HepG2 (cell line): ENCODE results near the gene CUL1. TPM values are rescaled to one million over a fixed set of nuclear protein-coding genes. Genes with fewer than 3 reads are reported as not detected.

Experiments used
- ATAC-seq: fragments of 200-7000 bp; cut with Tn5 transposase; 3 replicates; pipeline ENCODE4 v1.9.1; 2020; ENCODE audit warnings: mild to moderate bottlenecking, moderate library complexity
- BruUV-seq: library from RNA; stranded (reverse); fragments of 400-500 nt; replicated peaks from 2 replicates; lab custom pipeline; 2021; lab: Mats Ljungman, UMichigan
- CTCF ChIA-PET: fragments of 300-600 bp; formaldehyde crosslinking; extraction: SDS; loops from one replicate; lab custom pipeline; 2021; ENCODE audit warnings: low total read pairs, inconsistent platforms, low intra/inter-chr PET ratio; lab: Yijun Ruan, JAX
- POLR2A ChIA-PET: fragments of 350-600 bp; sonication (Branson Sonifier 250); formaldehyde crosslinking; loops from one replicate; lab custom pipeline; 2020; ENCODE audit warnings: antibody characterized with exemption, inconsistent platforms; lab: Yijun Ruan, JAX
- DNase-seq: peaks from one replicate; pipeline ENCODE4 v3.0.0-alpha.2; 2015; ENCODE audit warnings: low spot score
- FAIRE-seq: peaks from 3 replicates; lab custom pipeline; 2011; peaks lifted over from hg19 to GRCh38; lab: Jason Lieb, UNC
- H2AFZ ChIP-seq: one replicate; pipeline ENCODE4 v1.6.1; 2011; ENCODE audit warnings: low read length, inconsistent platforms
- H3K27ac ChIP-seq: fragments of 300-600 bp; 3 replicates; pipeline ENCODE4 v1.8.0; 2011; ENCODE audit warnings: mixed run types, mild to moderate bottlenecking, mixed read lengths, low read length, inconsistent platforms; ENCODE audit not compliant: insufficient read depth; ENCODE audit errors: extremely low read length
- H3K27me3 ChIP-seq, 2 experiments: fragments of 200-600 bp in 1 of 2; 2 replicates in 1 of 2; 3 replicates in 1 of 2; pipeline versions ENCODE4 v1.6.0 to v1.8.0; 2011; ENCODE audit warnings: low read length in 2 of 2, mild to moderate bottlenecking in 2 of 2, moderate library complexity in 2 of 2, inconsistent platforms in 1 of 2; ENCODE audit not compliant: insufficient read depth in 2 of 2, control insufficient read depth in 1 of 2
- H3K36me3 ChIP-seq, 2 experiments: fragments of 200-600 bp in 1 of 2; replicated peaks in 1 of 2; 2 replicates in 1 of 2; 3 replicates in 1 of 2; pipeline versions ENCODE4 v1.5.1 to v1.8.0; 2011; ENCODE audit warnings: low read length in 2 of 2, inconsistent platforms in 1 of 2; ENCODE audit not compliant: insufficient read depth in 2 of 2, control insufficient read depth in 1 of 2
- H3K4me1 ChIP-seq: 2 replicates; pipeline ENCODE4 v1.5.1; 2012; ENCODE audit warnings: low read length, inconsistent platforms; ENCODE audit not compliant: insufficient read depth
- H3K4me2 ChIP-seq: 2 replicates; pipeline ENCODE4 v1.6.0; 2011; ENCODE audit warnings: low read depth, low read length, inconsistent platforms
- H3K4me3 ChIP-seq, 3 experiments: fragments of 200-600 bp in 1 of 3; sonication (generic), shearing (Covaris generic) in 1 of 3; replicated peaks in 1 of 3; 2 replicates each; pipeline ENCODE4 v1.5.1; 2011 to 2016; ENCODE audit warnings: low read length in 3 of 3, inconsistent platforms in 2 of 3, low read depth in 2 of 3, mild to moderate bottlenecking in 2 of 3, control low read depth in 1 of 3, mixed read lengths in 1 of 3; ENCODE audit not compliant: insufficient read depth in 1 of 3
- H3K79me2 ChIP-seq: one replicate; pipeline ENCODE4 v1.6.1; 2011; ENCODE audit warnings: low read length, inconsistent platforms; ENCODE audit not compliant: insufficient read depth
- H3K9ac ChIP-seq: 2 replicates; pipeline ENCODE4 v1.6.0; 2011; ENCODE audit warnings: mild to moderate bottlenecking, low read depth, low read length, inconsistent platforms; ENCODE audit not compliant: insufficient read depth
- H3K9me3 ChIP-seq: 2 replicates; pipeline ENCODE4 v1.5.1; 2012; ENCODE audit warnings: mild to moderate bottlenecking, low read length
- H4K20me1 ChIP-seq: 2 replicates; pipeline ENCODE4 v1.6.0; 2011; ENCODE audit warnings: inconsistent platforms, mild to moderate bottlenecking, low read length, moderate library complexity; ENCODE audit not compliant: insufficient read depth
- ARID2 ChIP-seq: sonication (generic); formaldehyde crosslinking; IDR thresholded peaks from 2 replicates; pipeline ENCODE4 v1.8.1; 2022; ENCODE audit warnings: mild to moderate bottlenecking, missing genetic modification reagents, borderline replicate concordance
- POLR2AphosphoS2 ChIP-seq: IDR thresholded peaks from 2 replicates; pipeline ENCODE4 v1.6.1; 2011; ENCODE audit warnings: low read depth, low read length, improper control_type of control experiment
- RBAK ChIP-seq: sonication (generic); formaldehyde crosslinking; IDR thresholded peaks from 2 replicates; pipeline ENCODE4 v1.5.1; 2020; ENCODE audit warnings: mild to moderate bottlenecking, missing genetic modification reagents
- RBM22 ChIP-seq: fragments of 200-400 bp; formaldehyde crosslinking; optimal IDR thresholded peaks from 2 replicates; pipeline ENCODE3; 2017; ENCODE audit warnings: mild to moderate bottlenecking, low read length, moderate library complexity
- ZNF234 ChIP-seq: sonication (generic); formaldehyde crosslinking; conservative IDR thresholded peaks from 2 replicates; pipeline ENCODE4 v1.5.1; 2020; ENCODE audit warnings: mild to moderate bottlenecking, missing genetic modification reagents
- ZNF644 ChIP-seq: IDR thresholded peaks from 2 replicates; pipeline ENCODE4 v1.6.1; 2016; ENCODE audit warnings: low read depth
- ZNF713 ChIP-seq: sonication (generic); formaldehyde crosslinking; IDR thresholded peaks from 2 replicates; pipeline ENCODE4 v1.4.0; 2020; ENCODE audit warnings: mild to moderate bottlenecking, missing genetic modification reagents
- WGBS: methylation state at CpG from one replicate; pipeline ENCODE4 v1.1.6; 2017; ENCODE audit warnings: low lambda C conversion rate; 5-methylcytosine and 5-hydroxymethylcytosine counted together
- in situ Hi-C: cut with HindIII; loops from 2 replicates; pipeline ENCODE4 v1.10.0; 2017; ENCODE audit warnings: low pct_unique_long_range_greater_than_20kb; ENCODE audit not compliant: extremely low pct_ligation_motif_present
- intact Hi-C: fragments of 100-400 bp; cut with micrococcal nuclease; formaldehyde crosslinking; loops from one replicate; pipeline ENCODE4 v1.10.0; 2022; ENCODE audit not compliant: unreplicated experiment
- polyA plus RNA-seq, 8 experiments: library from polyadenylated mRNA; depleted of rRNA in 3 of 8; stranded (reverse) in 7 of 8; unstranded in 1 of 8; fragments of >200 nt; fragmentation: Illumina TruSeq in 4 of 8; extraction: Trizol in 4 of 8; gene quantifications; 2 replicates each; pipeline versions ENCODE4 v1.2.1 to v1.2.3, GENCODE V29; 2011 to 2016; ENCODE audit warnings: low read depth in 4 of 8, missing spikeins in 1 of 8, mixed read lengths in 1 of 8; ENCODE audit not compliant: insufficient read depth in 1 of 8
- total RNA-seq, 5 experiments: library from RNA; depleted of rRNA; stranded (reverse); fragments of >200 nt; fragmentation: Illumina TruSeq; extraction: Trizol; gene quantifications; 2 replicates each; pipeline ENCODE4 v1.2.3, GENCODE V29; 2016; ENCODE audit warnings: low read depth in 1 of 5
- TF ChIP-seq, protein P1 (sequence below), 2 experiments: fragments of 450-650 bp in 1 of 2; sonication (generic) in 1 of 2; formaldehyde crosslinking in 1 of 2; IDR thresholded peaks; 2 replicates each; pipeline versions ENCODE4 v1.6.1 to v1.8.0; 2016 to 2022; ENCODE audit warnings: antibody characterized with exemption in 1 of 2, mild to moderate bottlenecking in 1 of 2, missing genetic modification reagents in 1 of 2

Gene CUL1
- total and polyA plus RNA-seq, 2 of the 13 experiments (the other 11 are each of a cell fraction or from before 2014, with no cell fraction given) = 30.1 to 45.9 TPM

DNA sequence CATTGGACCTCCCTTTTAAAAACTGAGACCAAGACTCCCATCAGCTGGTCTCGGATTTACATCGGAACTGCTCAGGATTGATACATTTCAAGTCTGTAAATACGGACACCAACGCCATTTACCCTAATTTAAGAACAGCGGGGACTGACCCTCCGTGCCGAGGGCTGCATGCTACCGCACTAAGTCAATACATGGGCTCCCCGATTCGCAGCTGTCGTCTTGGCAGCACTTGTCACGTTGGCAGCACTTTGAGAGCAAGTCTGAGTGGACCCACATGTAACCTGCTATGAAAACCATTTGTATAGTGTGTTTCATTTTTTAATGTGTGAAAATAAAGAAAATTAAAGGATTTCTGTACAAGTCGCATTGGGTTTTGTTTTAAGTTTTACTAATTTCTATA is 102.0 kb downstream of the CUL1 start (continued):
- TF ChIP-seq ZNF234 (CRISPR knock-in tag) = no peak
- TF ChIP-seq ARID2 (CRISPR knock-in tag) = no peak
- TF ChIP-seq ZNF713 (CRISPR knock-in tag) = no peak

DNA sequence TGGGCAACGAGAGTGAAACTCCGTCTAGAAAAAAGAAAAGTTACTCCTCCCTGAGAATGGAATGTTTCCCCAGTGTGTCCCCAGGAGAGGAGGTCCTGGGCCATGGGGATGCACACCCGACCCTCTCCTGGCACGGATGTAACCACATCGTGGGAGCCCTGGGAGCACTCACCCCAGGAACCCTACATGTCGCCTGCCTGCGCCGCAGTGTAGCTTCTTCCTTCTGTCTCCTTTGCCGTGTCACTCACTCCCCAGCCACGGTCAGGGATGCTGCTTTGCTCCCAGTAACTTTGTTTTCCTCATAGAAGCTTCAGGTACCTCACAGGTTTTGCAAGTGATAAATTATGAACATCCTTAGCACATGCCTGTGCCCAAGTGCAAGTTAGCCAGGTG is 103.4 kb downstream of the CUL1 start:
- H3K4me1 ChIP-seq = no peaks in the 10 kb centered on the region
- 94% methylated on average over 10 of the region's 10 CpGs for WGBS
- H3K27me3 ChIP-seq = no peaks in the 10 kb centered on the region
- no peaks in the 10 kb centered on the region for H3K79me2 ChIP-seq
- peak; percentile 70 for TF ChIP-seq RBM22
- 0 out of 2 replicates have a peak, but pooled peaks have one; percentile 36 for TF ChIP-seq POLR2AphosphoS2
- TF ChIP-seq, protein P1, sequence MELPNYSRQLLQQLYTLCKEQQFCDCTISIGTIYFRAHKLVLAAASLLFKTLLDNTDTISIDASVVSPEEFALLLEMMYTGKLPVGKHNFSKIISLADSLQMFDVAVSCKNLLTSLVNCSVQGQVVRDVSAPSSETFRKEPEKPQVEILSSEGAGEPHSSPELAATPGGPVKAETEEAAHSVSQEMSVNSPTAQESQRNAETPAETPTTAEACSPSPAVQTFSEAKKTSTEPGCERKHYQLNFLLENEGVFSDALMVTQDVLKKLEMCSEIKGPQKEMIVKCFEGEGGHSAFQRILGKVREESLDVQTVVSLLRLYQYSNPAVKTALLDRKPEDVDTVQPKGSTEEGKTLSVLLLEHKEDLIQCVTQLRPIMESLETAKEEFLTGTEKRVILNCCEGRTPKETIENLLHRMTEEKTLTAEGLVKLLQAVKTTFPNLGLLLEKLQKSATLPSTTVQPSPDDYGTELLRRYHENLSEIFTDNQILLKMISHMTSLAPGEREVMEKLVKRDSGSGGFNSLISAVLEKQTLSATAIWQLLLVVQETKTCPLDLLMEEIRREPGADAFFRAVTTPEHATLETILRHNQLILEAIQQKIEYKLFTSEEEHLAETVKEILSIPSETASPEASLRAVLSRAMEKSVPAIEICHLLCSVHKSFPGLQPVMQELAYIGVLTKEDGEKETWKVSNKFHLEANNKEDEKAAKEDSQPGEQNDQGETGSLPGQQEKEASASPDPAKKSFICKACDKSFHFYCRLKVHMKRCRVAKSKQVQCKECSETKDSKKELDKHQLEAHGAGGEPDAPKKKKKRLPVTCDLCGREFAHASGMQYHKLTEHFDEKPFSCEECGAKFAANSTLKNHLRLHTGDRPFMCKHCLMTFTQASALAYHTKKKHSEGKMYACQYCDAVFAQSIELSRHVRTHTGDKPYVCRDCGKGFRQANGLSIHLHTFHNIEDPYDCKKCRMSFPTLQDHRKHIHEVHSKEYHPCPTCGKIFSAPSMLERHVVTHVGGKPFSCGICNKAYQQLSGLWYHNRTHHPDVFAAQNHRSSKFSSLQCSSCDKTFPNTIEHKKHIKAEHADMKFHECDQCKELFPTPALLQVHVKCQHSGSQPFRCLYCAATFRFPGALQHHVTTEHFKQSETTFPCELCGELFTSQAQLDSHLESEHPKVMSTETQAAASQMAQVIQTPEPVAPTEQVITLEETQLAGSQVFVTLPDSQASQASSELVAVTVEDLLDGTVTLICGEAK (IDR thresholded peaks at IDR 0.05) = no peak
- TF ChIP-seq, protein P1 (CRISPR knock-in tag; IDR thresholded peaks at IDR 0.05) = no peak
- no peak for TF ChIP-seq ZNF644 (CRISPR knock-in tag)
- no peak for TF ChIP-seq RBAK (CRISPR knock-in tag)
- H3K9me3 ChIP-seq = no peaks in the 10 kb centered on the region
- H3K36me3 ChIP-seq = peaks cover 15 to 43% of the 10 kb centered on the region in 2 experiments
- H3K27ac ChIP-seq = no peak overlapping the region
- in situ Hi-C loops = no loop called here
- no peak overlapping the region for H3K4me3 ChIP-seq
- peak; percentile 13 for ATAC-seq
- H3K9ac ChIP-seq = no peak overlapping the region
- no peak overlapping the region for H2AFZ ChIP-seq
- DNase-seq = no peak
- BruUV-seq = no TSS peak
- H3K4me2 ChIP-seq = no peak overlapping the region
- intact Hi-C loops = no loop called here
- CTCF ChIA-PET = no interaction called here
- POLR2A ChIA-PET = no interaction called here
- no peak for FAIRE-seq
- no peaks in the 10 kb centered on the region for H4K20me1 ChIP-seq
